HepG2 (cell line): ENCODE results near the gene C2orf42. TPM values are rescaled to one million over a fixed set of nuclear protein-coding genes. Genes with fewer than 3 reads are reported as not detected.
A peak's percentile ranks its signal among the peaks of the same experiment; 100 is the strongest.

Source experiments
- BORCS8-MEF2B ChIP-seq: sonication (generic); formaldehyde crosslinking; IDR thresholded peaks from 2 replicates; pipeline ENCODE4 v1.8.0; 2022; ENCODE audit warnings: mild to moderate bottlenecking, missing genetic modification reagents
- HNRNPL ChIP-seq: fragments of 200-400 bp; formaldehyde crosslinking; IDR thresholded peaks from 2 replicates; pipeline ENCODE4 v1.6.1; 2017; ENCODE audit warnings: mild to moderate bottlenecking, low read depth, low read length
- MED8 ChIP-seq: sonication (generic); formaldehyde crosslinking; IDR thresholded peaks from 2 replicates; pipeline ENCODE4 v1.8.1; 2023; ENCODE audit warnings: mild to moderate bottlenecking, missing genetic modification reagents; ENCODE audit not compliant: insufficient replicate concordance
- MYC ChIP-seq: sonication (generic); formaldehyde crosslinking; IDR thresholded peaks from 2 replicates; pipeline ENCODE4 v1.9.0; 2021; ENCODE audit warnings: missing genetic modification reagents, borderline replicate concordance
- RBAK ChIP-seq: sonication (generic); formaldehyde crosslinking; IDR thresholded peaks from 2 replicates; pipeline ENCODE4 v1.5.1; 2020; ENCODE audit warnings: mild to moderate bottlenecking, missing genetic modification reagents
- SETDB1 ChIP-seq: sonication (generic); formaldehyde crosslinking; IDR thresholded peaks from 2 replicates; pipeline ENCODE4 v1.5.1; 2020; ENCODE audit warnings: missing genetic modification reagents, mild to moderate bottlenecking, borderline replicate concordance
- SIX4 ChIP-seq: sonication (generic); formaldehyde crosslinking; IDR thresholded peaks from 2 replicates; pipeline ENCODE4 v1.4.0; 2020; ENCODE audit warnings: missing genetic modification reagents
- ZEB1 ChIP-seq: IDR thresholded peaks from 2 replicates; pipeline ENCODE4 v1.6.1; 2012; ENCODE audit warnings: mild to moderate bottlenecking, low read depth, inconsistent platforms; ENCODE audit not compliant: insufficient replicate concordance
- ZNF317 ChIP-seq: sonication (generic); formaldehyde crosslinking; IDR thresholded peaks from 2 replicates; pipeline ENCODE4 v1.5.0; 2020; ENCODE audit warnings: mild to moderate bottlenecking, missing genetic modification reagents
- ZNF337 ChIP-seq: sonication (generic); formaldehyde crosslinking; IDR thresholded peaks from 2 replicates; pipeline ENCODE4 v1.5.1; 2020; ENCODE audit warnings: missing genetic modification reagents, low read depth, mild to moderate bottlenecking, borderline replicate concordance
- ZNF432 ChIP-seq: sonication (generic); formaldehyde crosslinking; IDR thresholded peaks from 2 replicates; pipeline ENCODE4 v1.5.0; 2020; ENCODE audit warnings: missing genetic modification reagents, mild to moderate bottlenecking, borderline replicate concordance
- ZNF883 ChIP-seq: sonication (generic); formaldehyde crosslinking; IDR thresholded peaks from 2 replicates; pipeline ENCODE4 v1.5.1; 2020; ENCODE audit warnings: mild to moderate bottlenecking, missing genetic modification reagents; ENCODE audit errors: not compliant biosample characterization
- polyA plus RNA-seq, 8 experiments: library from polyadenylated mRNA; depleted of rRNA in 3 of 8; stranded (reverse) in 7 of 8; unstranded in 1 of 8; fragments of >200 nt; fragmentation: Illumina TruSeq in 4 of 8; extraction: Trizol in 4 of 8; gene quantifications; 2 replicates each; pipeline versions ENCODE4 v1.2.1 to v1.2.3, GENCODE V29; 2011 to 2016; ENCODE audit warnings: low read depth in 4 of 8, missing spikeins in 1 of 8, mixed read lengths in 1 of 8; ENCODE audit not compliant: insufficient read depth in 1 of 8
- total RNA-seq, 5 experiments: library from RNA; depleted of rRNA; stranded (reverse); fragments of >200 nt; fragmentation: Illumina TruSeq; extraction: Trizol; gene quantifications; 2 replicates each; pipeline ENCODE4 v1.2.3, GENCODE V29; 2016; ENCODE audit warnings: low read depth in 1 of 5
- TF ChIP-seq, protein P1 (sequence below): sonication (generic); formaldehyde crosslinking; IDR thresholded peaks from 2 replicates; pipeline ENCODE4 v1.5.0; 2020; ENCODE audit warnings: missing genetic modification reagents
- TF ChIP-seq, protein P2 (sequence below): fragments of 450-650 bp; IDR thresholded peaks from 2 replicates; pipeline ENCODE4 v1.6.1; 2017; ENCODE audit warnings: mild to moderate bottlenecking
- TF ChIP-seq, protein P3 (sequence below): sonication (generic); formaldehyde crosslinking; IDR thresholded peaks from 2 replicates; pipeline ENCODE4 v1.5.1; 2020; ENCODE audit warnings: missing genetic modification reagents, mild to moderate bottlenecking, borderline replicate concordance
- TF ChIP-seq, protein P4 (sequence below), 2 experiments: fragments of 450-650 bp in 1 of 2; sonication (generic) in 1 of 2; formaldehyde crosslinking; IDR thresholded peaks; 2 replicates each; pipeline versions ENCODE4 v1.5.0 to v1.8.0; 2020 to 2022; ENCODE audit warnings: mild to moderate bottlenecking in 1 of 2, missing genetic modification reagents in 1 of 2
- TF ChIP-seq, protein P5 (sequence below): sonication (generic); formaldehyde crosslinking; IDR thresholded peaks from 2 replicates; pipeline ENCODE4 v1.9.0; 2021; ENCODE audit warnings: missing genetic modification reagents, borderline replicate concordance

Gene C2orf42
- total and polyA plus RNA-seq, 2 of the 13 experiments (the other 11 are each of a cell fraction or from before 2014, with no cell fraction given) = 9.3 to 9.9 TPM

DNA sequence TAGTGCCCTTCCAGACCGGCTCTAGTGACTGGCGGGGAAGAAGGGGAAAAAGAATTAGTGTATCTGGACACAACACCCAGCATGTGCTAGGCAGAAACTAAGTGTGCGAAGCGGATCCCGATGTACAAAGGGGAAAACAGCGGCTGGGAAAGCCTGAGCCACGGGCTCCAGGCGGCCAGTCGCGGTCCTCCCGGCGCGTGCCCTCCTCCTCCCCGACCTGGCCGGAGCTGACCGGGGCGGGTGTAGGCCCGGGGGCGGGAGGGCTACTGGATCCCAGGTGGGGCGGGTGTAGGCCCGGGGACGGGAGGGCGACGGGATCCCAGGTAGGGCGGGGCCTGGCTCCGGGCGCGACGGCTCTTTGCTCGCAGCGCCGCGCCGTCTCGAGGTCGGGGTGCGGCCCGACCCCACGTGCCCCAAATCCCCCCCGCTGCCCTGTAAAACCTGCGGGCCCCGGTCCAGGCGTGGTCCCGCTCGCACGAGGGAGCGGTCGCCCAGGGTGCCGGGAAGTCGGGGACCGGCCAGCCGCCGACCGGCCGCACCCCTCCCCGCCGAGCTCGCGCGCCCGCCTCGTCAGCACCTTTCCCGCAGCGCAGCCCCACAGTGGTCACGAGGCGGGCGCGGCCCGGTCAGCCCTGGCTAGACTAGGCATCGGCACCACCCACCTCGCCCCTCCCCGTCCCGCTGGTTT, 48.8 kb downstream of the C2orf42 start (continued):
- TF ChIP-seq, protein P1, sequence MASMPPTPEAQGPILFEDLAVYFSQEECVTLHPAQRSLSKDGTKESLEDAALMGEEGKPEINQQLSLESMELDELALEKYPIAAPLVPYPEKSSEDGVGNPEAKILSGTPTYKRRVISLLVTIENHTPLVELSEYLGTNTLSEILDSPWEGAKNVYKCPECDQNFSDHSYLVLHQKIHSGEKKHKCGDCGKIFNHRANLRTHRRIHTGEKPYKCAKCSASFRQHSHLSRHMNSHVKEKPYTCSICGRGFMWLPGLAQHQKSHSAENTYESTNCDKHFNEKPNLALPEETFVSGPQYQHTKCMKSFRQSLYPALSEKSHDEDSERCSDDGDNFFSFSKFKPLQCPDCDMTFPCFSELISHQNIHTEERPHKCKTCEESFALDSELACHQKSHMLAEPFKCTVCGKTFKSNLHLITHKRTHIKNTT (CRISPR knock-in tag) = no peak
- 0 out of 2 replicates have a peak, but pooled peaks have one; percentile 17 for TF ChIP-seq HNRNPL
- no peak; the same call in 1 of the 2 replicates for TF ChIP-seq BORCS8-MEF2B (CRISPR knock-in tag)
- peak; percentile 16 for TF ChIP-seq ZEB1
- no peak for TF ChIP-seq RBAK (CRISPR knock-in tag)
- peak; percentile 35 for TF ChIP-seq ZNF317 (CRISPR knock-in tag)
- TF ChIP-seq, protein P2, sequence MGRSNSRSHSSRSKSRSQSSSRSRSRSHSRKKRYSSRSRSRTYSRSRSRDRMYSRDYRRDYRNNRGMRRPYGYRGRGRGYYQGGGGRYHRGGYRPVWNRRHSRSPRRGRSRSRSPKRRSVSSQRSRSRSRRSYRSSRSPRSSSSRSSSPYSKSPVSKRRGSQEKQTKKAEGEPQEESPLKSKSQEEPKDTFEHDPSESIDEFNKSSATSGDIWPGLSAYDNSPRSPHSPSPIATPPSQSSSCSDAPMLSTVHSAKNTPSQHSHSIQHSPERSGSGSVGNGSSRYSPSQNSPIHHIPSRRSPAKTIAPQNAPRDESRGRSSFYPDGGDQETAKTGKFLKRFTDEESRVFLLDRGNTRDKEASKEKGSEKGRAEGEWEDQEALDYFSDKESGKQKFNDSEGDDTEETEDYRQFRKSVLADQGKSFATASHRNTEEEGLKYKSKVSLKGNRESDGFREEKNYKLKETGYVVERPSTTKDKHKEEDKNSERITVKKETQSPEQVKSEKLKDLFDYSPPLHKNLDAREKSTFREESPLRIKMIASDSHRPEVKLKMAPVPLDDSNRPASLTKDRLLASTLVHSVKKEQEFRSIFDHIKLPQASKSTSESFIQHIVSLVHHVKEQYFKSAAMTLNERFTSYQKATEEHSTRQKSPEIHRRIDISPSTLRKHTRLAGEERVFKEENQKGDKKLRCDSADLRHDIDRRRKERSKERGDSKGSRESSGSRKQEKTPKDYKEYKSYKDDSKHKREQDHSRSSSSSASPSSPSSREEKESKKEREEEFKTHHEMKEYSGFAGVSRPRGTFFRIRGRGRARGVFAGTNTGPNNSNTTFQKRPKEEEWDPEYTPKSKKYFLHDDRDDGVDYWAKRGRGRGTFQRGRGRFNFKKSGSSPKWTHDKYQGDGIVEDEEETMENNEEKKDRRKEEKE = no peak
- TF ChIP-seq ZNF337 (CRISPR knock-in tag) = peak; percentile 93; the same call in 1 of the 2 replicates
- TF ChIP-seq ZNF883 (CRISPR knock-in tag) = peak; percentile 49
- TF ChIP-seq, protein P3, sequence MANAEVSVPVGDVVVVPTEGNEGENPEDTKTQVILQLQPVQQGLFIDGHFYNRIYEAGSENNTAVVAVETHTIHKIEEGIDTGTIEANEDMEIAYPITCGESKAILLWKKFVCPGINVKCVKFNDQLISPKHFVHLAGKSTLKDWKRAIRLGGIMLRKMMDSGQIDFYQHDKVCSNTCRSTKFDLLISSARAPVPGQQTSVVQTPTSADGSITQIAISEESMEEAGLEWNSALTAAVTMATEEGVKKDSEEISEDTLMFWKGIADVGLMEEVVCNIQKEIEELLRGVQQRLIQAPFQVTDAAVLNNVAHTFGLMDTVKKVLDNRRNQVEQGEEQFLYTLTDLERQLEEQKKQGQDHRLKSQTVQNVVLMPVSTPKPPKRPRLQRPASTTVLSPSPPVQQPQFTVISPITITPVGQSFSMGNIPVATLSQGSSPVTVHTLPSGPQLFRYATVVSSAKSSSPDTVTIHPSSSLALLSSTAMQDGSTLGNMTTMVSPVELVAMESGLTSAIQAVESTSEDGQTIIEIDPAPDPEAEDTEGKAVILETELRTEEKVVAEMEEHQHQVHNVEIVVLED = no peak
- no peak for TF ChIP-seq ZNF432 (CRISPR knock-in tag)
- no peak for TF ChIP-seq MED8 (CRISPR knock-in tag)
- TF ChIP-seq SETDB1 (CRISPR knock-in tag) = no peak
- TF ChIP-seq, protein P4, sequence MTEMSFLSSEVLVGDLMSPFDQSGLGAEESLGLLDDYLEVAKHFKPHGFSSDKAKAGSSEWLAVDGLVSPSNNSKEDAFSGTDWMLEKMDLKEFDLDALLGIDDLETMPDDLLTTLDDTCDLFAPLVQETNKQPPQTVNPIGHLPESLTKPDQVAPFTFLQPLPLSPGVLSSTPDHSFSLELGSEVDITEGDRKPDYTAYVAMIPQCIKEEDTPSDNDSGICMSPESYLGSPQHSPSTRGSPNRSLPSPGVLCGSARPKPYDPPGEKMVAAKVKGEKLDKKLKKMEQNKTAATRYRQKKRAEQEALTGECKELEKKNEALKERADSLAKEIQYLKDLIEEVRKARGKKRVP (CRISPR knock-in tag; IDR thresholded peaks at IDR 0.05) = no peak
- no peak; the same call in 1 of the 2 replicates for TF ChIP-seq MYC (CRISPR knock-in tag)
- TF ChIP-seq, protein P5, sequence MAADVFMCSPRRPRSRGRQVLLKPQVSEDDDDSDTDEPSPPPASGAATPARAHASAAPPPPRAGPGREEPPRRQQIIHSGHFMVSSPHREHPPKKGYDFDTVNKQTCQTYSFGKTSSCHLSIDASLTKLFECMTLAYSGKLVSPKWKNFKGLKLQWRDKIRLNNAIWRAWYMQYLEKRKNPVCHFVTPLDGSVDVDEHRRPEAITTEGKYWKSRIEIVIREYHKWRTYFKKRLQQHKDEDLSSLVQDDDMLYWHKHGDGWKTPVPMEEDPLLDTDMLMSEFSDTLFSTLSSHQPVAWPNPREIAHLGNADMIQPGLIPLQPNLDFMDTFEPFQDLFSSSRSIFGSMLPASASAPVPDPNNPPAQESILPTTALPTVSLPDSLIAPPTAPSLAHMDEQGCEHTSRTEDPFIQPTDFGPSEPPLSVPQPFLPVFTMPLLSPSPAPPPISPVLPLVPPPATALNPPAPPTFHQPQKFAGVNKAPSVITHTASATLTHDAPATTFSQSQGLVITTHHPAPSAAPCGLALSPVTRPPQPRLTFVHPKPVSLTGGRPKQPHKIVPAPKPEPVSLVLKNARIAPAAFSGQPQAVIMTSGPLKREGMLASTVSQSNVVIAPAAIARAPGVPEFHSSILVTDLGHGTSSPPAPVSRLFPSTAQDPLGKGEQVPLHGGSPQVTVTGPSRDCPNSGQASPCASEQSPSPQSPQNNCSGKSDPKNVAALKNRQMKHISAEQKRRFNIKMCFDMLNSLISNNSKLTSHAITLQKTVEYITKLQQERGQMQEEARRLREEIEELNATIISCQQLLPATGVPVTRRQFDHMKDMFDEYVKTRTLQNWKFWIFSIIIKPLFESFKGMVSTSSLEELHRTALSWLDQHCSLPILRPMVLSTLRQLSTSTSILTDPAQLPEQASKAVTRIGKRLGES (CRISPR knock-in tag) = peak; percentile 47; the same call in 1 of the 2 replicates
- no peak for TF ChIP-seq SIX4 (CRISPR knock-in tag)
